ENCODE data around the gene OGFR. TPM values are rescaled to one million over a fixed set of nuclear protein-coding genes. Genes with fewer than 3 reads are reported as not detected.

OGFR gene
- polyA plus RNA-seq, 3 donors = 47.8 to 114 (median 79.3) TPM

GRCh38 chr20:62828051-62828450 lies 23.4 kb downstream of the OGFR start:
- TF ChIP-seq, protein P1, sequence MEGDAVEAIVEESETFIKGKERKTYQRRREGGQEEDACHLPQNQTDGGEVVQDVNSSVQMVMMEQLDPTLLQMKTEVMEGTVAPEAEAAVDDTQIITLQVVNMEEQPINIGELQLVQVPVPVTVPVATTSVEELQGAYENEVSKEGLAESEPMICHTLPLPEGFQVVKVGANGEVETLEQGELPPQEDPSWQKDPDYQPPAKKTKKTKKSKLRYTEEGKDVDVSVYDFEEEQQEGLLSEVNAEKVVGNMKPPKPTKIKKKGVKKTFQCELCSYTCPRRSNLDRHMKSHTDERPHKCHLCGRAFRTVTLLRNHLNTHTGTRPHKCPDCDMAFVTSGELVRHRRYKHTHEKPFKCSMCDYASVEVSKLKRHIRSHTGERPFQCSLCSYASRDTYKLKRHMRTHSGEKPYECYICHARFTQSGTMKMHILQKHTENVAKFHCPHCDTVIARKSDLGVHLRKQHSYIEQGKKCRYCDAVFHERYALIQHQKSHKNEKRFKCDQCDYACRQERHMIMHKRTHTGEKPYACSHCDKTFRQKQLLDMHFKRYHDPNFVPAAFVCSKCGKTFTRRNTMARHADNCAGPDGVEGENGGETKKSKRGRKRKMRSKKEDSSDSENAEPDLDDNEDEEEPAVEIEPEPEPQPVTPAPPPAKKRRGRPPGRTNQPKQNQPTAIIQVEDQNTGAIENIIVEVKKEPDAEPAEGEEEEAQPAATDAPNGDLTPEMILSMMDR (IDR thresholded peaks at IDR 0.05) = no peak
- no peak overlapping the region for H3K4me3 Mint-ChIP-seq

GRCh38 chr20:62828511-62829230 lies 24.0 kb downstream of the OGFR start:
- intact Hi-C loops (cut with micrococcal nuclease) = no loop called here
- H3K27me3 Mint-ChIP-seq (ENCODE audit: low read depth in 3 of 3) = peaks cover 0 to 5% (median 0%) of the 10 kb centered on the region in 3 donors
- Histone ChIP-seq H3K27ac (ENCODE audit: low read depth in 1 of 2, low read length in 2 of 2) (no peak overlapping the region), H3K27me3 (ENCODE audit: control insufficient read depth in 2 of 2, insufficient read depth in 2 of 2, low read length in 2 of 2) (no peaks in the 10 kb centered on the region), H3K9me3 (replicated peaks in 1 of 2; ENCODE audit: control insufficient read depth in 1 of 2, insufficient read depth in 1 of 2, low read length in 2 of 2) (no peaks in the 10 kb centered on the region), H2AFZ (ENCODE audit: insufficient read depth, low read depth, low read length, poor library complexity, severe bottlenecking) (no peak overlapping the region), H4K20me1 (ENCODE audit: insufficient read depth, low read length) (no peaks in the 10 kb centered on the region), H3K9ac (ENCODE audit: insufficient read depth, low read length, poor library complexity, severe bottlenecking) (no peak overlapping the region), H3K4me2 (replicated peaks; ENCODE audit: extremely low read depth, low read length, poor library complexity, severe bottlenecking) (no peak overlapping the region), H3K36me3 (replicated peaks in 1 of 2; ENCODE audit: control insufficient read depth in 1 of 2, insufficient read depth in 2 of 2, low read length in 2 of 2) (no peaks in the 10 kb centered on the region), H3K4me3 (replicated peaks in 1 of 3; ENCODE audit: low read depth in 2 of 3, low read length in 3 of 3) (no peak overlapping the region), H3K79me2 (ENCODE audit: insufficient read depth, low read length) (no peaks in the 10 kb centered on the region), H3K4me1 (ENCODE audit: control insufficient read depth in 1 of 2, insufficient read depth in 2 of 2, low read length in 2 of 2) (peaks cover 34 to 38% of the 10 kb centered on the region in 2 donors)
- 91% methylated on average over 20 of the region's 29 CpGs for WGBS (ENCODE audit: insufficient coverage)
- TF ChIP-seq, protein P1 (IDR thresholded peaks at IDR 0.05) = no peak
- peak in 1 of 3 donors; percentile 3 for DNase-seq
- H3K27ac Mint-ChIP-seq = no peak overlapping the region
- no peaks in the 10 kb centered on the region for H3K9me3 Mint-ChIP-seq
- peaks cover 26% of the 10 kb centered on the region for H3K4me1 Mint-ChIP-seq
- H3K36me3 Mint-ChIP-seq = no peaks in the 10 kb centered on the region
- H3K4me3 Mint-ChIP-seq = no peak overlapping the region

More at GRCh38 chr20:62828051-62828450, 23.4 kb downstream of the OGFR start:
- no peaks in the 10 kb centered on the region for H3K36me3 ChIP-seq (replicated peaks in 1 of 2; ENCODE audit: control insufficient read depth in 1 of 2, insufficient read depth in 2 of 2, low read length in 2 of 2)
- Mint-ChIP-seq H3K27ac (no peak overlapping the region), H3K4me1 (peaks cover 20% of the 10 kb centered on the region), H3K36me3 (no peaks in the 10 kb centered on the region), H3K9me3 (no peaks in the 10 kb centered on the region), H3K27me3 (ENCODE audit: low read depth in 3 of 3) (peaks cover 0 to 5% (median 1%) of the 10 kb centered on the region in 3 donors)
- H4K20me1 ChIP-seq (ENCODE audit: insufficient read depth, low read length) = no peaks in the 10 kb centered on the region
- H3K9me3 ChIP-seq (replicated peaks in 1 of 2; ENCODE audit: control insufficient read depth in 1 of 2, insufficient read depth in 1 of 2, low read length in 2 of 2) = no peaks in the 10 kb centered on the region
- WGBS (ENCODE audit: insufficient coverage) = 93% methylated on average over 7 of the region's 9 CpGs
- H3K4me2 ChIP-seq (replicated peaks; ENCODE audit: extremely low read depth, low read length, poor library complexity, severe bottlenecking) = no peak overlapping the region
- H3K79me2 ChIP-seq (ENCODE audit: insufficient read depth, low read length) = no peaks in the 10 kb centered on the region
- no peak overlapping the region for H2AFZ ChIP-seq (ENCODE audit: insufficient read depth, low read depth, low read length, poor library complexity, severe bottlenecking)
- no peak overlapping the region for H3K27ac ChIP-seq (ENCODE audit: low read depth in 1 of 2, low read length in 2 of 2)
- no peak overlapping the region for H3K4me3 ChIP-seq (replicated peaks in 1 of 3; ENCODE audit: low read depth in 2 of 3, low read length in 3 of 3)
- DNase-seq = no peak
- H3K4me1 ChIP-seq (ENCODE audit: control insufficient read depth in 1 of 2, insufficient read depth in 2 of 2, low read length in 2 of 2) = peaks cover 28 to 32% of the 10 kb centered on the region in 2 donors
- intact Hi-C loops (cut with micrococcal nuclease) = no loop called here
- H3K27me3 ChIP-seq (ENCODE audit: control insufficient read depth in 2 of 2, insufficient read depth in 2 of 2, low read length in 2 of 2) = no peaks in the 10 kb centered on the region
- H3K9ac ChIP-seq (ENCODE audit: insufficient read depth, low read length, poor library complexity, severe bottlenecking) = no peak overlapping the region
